GM13976 (cell line): ENCODE data around the gene RHOBTB1.

Experiments used
- DNase-seq: peaks from one replicate; pipeline ENCODE4 v3.0.0; 2012; ENCODE audit warnings: low spot score
- in situ Hi-C: fragments of 300-500 bp; cut with MboI; formaldehyde crosslinking; loops from one replicate; pipeline ENCODE4 v1.12.0; 2022; ENCODE audit warnings: low sequenced_read_pairs, mixed read lengths, inconsistent platforms; ENCODE audit not compliant: unreplicated experiment
- TF ChIP-seq, protein P1 (sequence below): IDR thresholded peaks from 2 replicates; pipeline ENCODE4 v1.5.1; 2012; ENCODE audit warnings: borderline replicate concordance, mild to moderate bottlenecking; ENCODE audit not compliant: insufficient read depth; ENCODE audit errors: extremely low read depth, missing control alignments, control extremely low read depth

Gene RHOBTB1

GRCh38 chr10:60958892-60959601, 15.1 kb upstream of the RHOBTB1 start:
- in situ Hi-C loops, result no loop called here
- TF ChIP-seq, protein P1, sequence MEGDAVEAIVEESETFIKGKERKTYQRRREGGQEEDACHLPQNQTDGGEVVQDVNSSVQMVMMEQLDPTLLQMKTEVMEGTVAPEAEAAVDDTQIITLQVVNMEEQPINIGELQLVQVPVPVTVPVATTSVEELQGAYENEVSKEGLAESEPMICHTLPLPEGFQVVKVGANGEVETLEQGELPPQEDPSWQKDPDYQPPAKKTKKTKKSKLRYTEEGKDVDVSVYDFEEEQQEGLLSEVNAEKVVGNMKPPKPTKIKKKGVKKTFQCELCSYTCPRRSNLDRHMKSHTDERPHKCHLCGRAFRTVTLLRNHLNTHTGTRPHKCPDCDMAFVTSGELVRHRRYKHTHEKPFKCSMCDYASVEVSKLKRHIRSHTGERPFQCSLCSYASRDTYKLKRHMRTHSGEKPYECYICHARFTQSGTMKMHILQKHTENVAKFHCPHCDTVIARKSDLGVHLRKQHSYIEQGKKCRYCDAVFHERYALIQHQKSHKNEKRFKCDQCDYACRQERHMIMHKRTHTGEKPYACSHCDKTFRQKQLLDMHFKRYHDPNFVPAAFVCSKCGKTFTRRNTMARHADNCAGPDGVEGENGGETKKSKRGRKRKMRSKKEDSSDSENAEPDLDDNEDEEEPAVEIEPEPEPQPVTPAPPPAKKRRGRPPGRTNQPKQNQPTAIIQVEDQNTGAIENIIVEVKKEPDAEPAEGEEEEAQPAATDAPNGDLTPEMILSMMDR, result no peak
- DNase-seq, result no peak

DNA sequence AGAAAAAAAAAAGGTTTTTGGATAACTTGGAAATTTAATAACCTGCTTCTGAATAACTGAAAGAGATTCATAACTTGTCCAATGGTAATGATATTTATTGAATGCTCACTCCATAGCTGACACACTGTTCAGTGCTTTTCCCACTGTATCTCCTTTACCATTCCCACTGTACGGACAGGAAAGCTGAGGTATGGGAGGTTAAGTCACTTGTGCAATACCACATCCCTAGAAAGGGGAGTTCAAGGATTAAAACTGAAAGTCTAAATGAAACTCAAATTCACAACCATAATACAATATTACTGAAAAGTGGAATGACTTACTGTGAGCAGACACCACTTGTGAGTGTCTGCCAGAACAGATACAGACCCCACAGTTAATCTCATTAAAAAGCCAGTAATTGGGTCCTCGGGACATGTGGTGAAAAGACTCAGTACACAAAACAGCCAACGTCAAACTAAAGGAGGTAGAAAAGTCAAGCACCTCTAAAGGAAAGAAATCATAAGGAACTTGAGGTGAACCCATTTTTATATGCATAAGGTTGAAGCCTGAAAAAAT, 13.8 kb upstream of the RHOBTB1 start:
- in situ Hi-C loops, result no loop called here
- DNase-seq, result no peak
- TF ChIP-seq, protein P1, result no peak

- DNase-seq, result no peak
- TF ChIP-seq, protein P1, result no peak
- in situ Hi-C loops, result no loop called here
Measured at GRCh38 chr10:60955957-60956425, 12.0 kb upstream of the RHOBTB1 start.

DNA sequence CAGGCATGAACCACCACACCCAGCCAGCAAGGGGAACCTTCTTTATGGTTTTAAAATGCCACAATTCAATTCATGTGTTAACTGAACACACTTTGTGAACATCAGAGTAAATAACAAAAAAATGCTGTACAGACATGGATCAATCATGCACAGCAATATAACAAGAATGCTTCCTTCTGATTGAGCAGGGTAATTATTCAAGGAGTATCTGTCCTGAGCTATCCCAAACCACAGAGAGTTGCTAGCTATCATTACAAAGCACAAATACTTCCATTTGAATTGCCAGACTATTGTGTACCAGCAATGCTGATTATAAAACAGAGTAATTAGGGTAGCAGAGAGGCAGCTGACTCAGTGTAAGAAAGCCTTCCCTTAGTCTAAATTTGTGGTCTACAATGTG, 11.3 kb upstream of the RHOBTB1 start:
- TF ChIP-seq, protein P1, result no peak
- no peak for DNase-seq
- in situ Hi-C loops, result no loop called here

DNA sequence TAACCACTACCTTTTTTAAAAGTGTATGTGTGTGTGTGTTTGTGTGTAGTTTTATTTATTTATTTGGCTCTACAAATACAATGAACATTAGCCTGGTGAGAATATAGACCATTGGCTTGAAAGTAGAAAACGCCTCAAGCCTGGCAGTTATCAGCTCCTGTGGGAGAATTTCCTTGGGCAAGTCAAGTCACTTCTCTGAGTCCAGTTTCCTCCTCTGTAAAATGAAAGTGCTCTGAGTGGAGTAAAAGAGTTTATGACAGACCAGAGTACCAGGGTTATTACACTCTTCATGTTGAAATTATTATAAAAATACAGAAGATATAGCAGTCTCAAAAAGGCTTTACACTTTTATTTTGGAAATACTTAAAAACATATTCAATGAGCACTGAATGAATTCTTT, 10.1 kb upstream of the RHOBTB1 start:
- TF ChIP-seq, protein P1, result no peak
- no peak for DNase-seq

GRCh38 chr10:60953420-60953819, 9.4 kb upstream of the RHOBTB1 start:
- in situ Hi-C loops, result no loop called here
- TF ChIP-seq, protein P1, result no peak
- DNase-seq, result no peak

More for the DNA sequence above, 10.1 kb upstream of the RHOBTB1 start:
- in situ Hi-C loops, result no loop called here
